H1 (cell line): ENCODE measurements around the gene GPRIN3. TPM values are rescaled to one million over a fixed set of nuclear protein-coding genes. Genes with fewer than 3 reads are reported as not detected.

Experiments
- CTCF ChIA-PET: fragments of 300-600 bp; sonication (Branson Sonifier 250); formaldehyde crosslinking; loops from one replicate; lab custom pipeline; 2021; ENCODE audit not compliant: partially characterized antibody; lab: Charles Lee
- POLR2A ChIA-PET: fragments of 300-600 bp; sonication (Branson Sonifier 250); formaldehyde crosslinking; loops from one replicate; lab custom pipeline; 2021; ENCODE audit warnings: inconsistent platforms; ENCODE audit not compliant: partially characterized antibody; lab: Charles Lee
- DNase-seq, 2 experiments: peaks; one replicate each; pipeline versions ENCODE4 v3.0.0 to v3.0.0-alpha.2; 2010 to 2022; ENCODE audit warnings: low spot score in 2 of 2, low read depth in 1 of 2, mixed read lengths in 1 of 2
- FAIRE-seq: peaks from 2 replicates; lab custom pipeline; 2011; peaks lifted over from hg19 to GRCh38; lab: Jason Lieb, UNC
- H2AFZ ChIP-seq: 2 replicates; pipeline ENCODE4 v1.8.1; 2012; ENCODE audit warnings: low read length, inconsistent platforms
- H2AK5ac ChIP-seq: 2 replicates; pipeline ENCODE4 v1.6.1; 2013; ENCODE audit warnings: low read depth, low read length
- H2BK120ac ChIP-seq: replicated peaks from 2 replicates; pipeline ENCODE3; 2013; ENCODE audit warnings: low read depth, low read length, inconsistent platforms
- H2BK12ac ChIP-seq: 2 replicates; pipeline ENCODE4 v1.6.1; 2013; ENCODE audit warnings: low read depth, low read length
- H2BK15ac ChIP-seq: 2 replicates; pipeline ENCODE4 v1.6.1; 2013; ENCODE audit warnings: low read length
- H2BK20ac ChIP-seq: 2 replicates; pipeline ENCODE4 v1.6.1; 2013; ENCODE audit warnings: low read length
- H2BK5ac ChIP-seq: 2 replicates; pipeline ENCODE4 v1.6.1; 2013; ENCODE audit warnings: low read depth, low read length
- H3K14ac ChIP-seq: 2 replicates; pipeline ENCODE4 v1.6.1; 2013; ENCODE audit warnings: inconsistent platforms; ENCODE audit not compliant: insufficient read length
- H3K18ac ChIP-seq: 2 replicates; pipeline ENCODE4 v1.6.1; 2013; ENCODE audit warnings: low read length; ENCODE audit errors: extremely low read depth
- H3K23ac ChIP-seq: 2 replicates; pipeline ENCODE4 v1.6.1; 2013; ENCODE audit warnings: inconsistent platforms; ENCODE audit not compliant: insufficient read length
- H3K23me2 ChIP-seq: 2 replicates; pipeline ENCODE4 v1.6.1; 2013; ENCODE audit warnings: low read depth, low read length
- H3K27ac ChIP-seq: 2 replicates; pipeline ENCODE4 v1.6.1; 2011; ENCODE audit warnings: low read depth, low read length, inconsistent platforms
- H3K27me3 ChIP-seq, 4 experiments: replicated peaks in 1 of 4; 1 replicate in 1 of 4; 2 replicates in 3 of 4; pipeline versions ENCODE4 v1.6.1 to v1.8.1; 2011 to 2013; ENCODE audit warnings: low read length in 3 of 4, mild to moderate bottlenecking in 3 of 4, inconsistent platforms in 2 of 4, mixed read lengths in 2 of 4, moderate library complexity in 1 of 4; ENCODE audit not compliant: control insufficient read depth in 3 of 4, insufficient read depth in 3 of 4; ENCODE audit errors: extremely low read depth in 1 of 4
- H3K36me3 ChIP-seq, 4 experiments: 2 replicates each; pipeline versions ENCODE4 v1.6.1 to v1.8.1; 2011 to 2013; ENCODE audit warnings: mild to moderate bottlenecking in 4 of 4, low read length in 3 of 4, moderate library complexity in 2 of 4, control low read depth in 1 of 4, inconsistent platforms in 1 of 4; ENCODE audit not compliant: insufficient read depth in 4 of 4, control insufficient read depth in 2 of 4
- H3K4ac ChIP-seq: replicated peaks from 2 replicates; pipeline ENCODE3; 2013; ENCODE audit warnings: low read length, low read depth, mixed read lengths, inconsistent platforms; ENCODE audit not compliant: insufficient read length
- H3K4me1 ChIP-seq, 4 experiments: replicated peaks in 1 of 4; 1 replicate in 1 of 4; 2 replicates in 3 of 4; pipeline versions ENCODE4 v1.6.1 to v1.8.1; 2011 to 2013; ENCODE audit warnings: low read length in 3 of 4, inconsistent platforms in 2 of 4, mixed read lengths in 1 of 4; ENCODE audit not compliant: insufficient read depth in 4 of 4, control insufficient read depth in 3 of 4
- H3K4me2 ChIP-seq, 2 experiments: 2 replicates each; pipeline versions ENCODE4 v1.6.1 to v1.8.1; 2011 to 2013; ENCODE audit warnings: low read depth in 2 of 2, low read length in 2 of 2, control low read depth in 1 of 2, inconsistent platforms in 1 of 2, mild to moderate bottlenecking in 1 of 2; ENCODE audit not compliant: insufficient read depth in 1 of 2
- H3K4me3 ChIP-seq, 4 experiments: fragments of 200-600, 300-600 bp in 1 of 4; sonication (generic), shearing (Covaris generic), sonication (Bioruptor Twin) in 1 of 4; 2 replicates each; pipeline versions ENCODE4 v1.5.1 to v1.8.1; 2011 to 2016; ENCODE audit warnings: low read length in 4 of 4, low read depth in 3 of 4, control low read depth in 2 of 4, inconsistent platforms in 2 of 4, mild to moderate bottlenecking in 2 of 4, mixed read lengths in 1 of 4, moderate library complexity in 1 of 4; ENCODE audit not compliant: insufficient read depth in 2 of 4; ENCODE audit errors: extremely low read depth in 1 of 4
- H3K56ac ChIP-seq: replicated peaks from 2 replicates; pipeline ENCODE3; 2013; ENCODE audit warnings: low read depth, mild to moderate bottlenecking, mixed read lengths, low read length, inconsistent platforms; ENCODE audit not compliant: insufficient read length
- H3K79me1 ChIP-seq: 2 replicates; pipeline ENCODE4 v1.6.1; 2013; ENCODE audit warnings: low read depth, low read length, control low read depth
- H3K79me2 ChIP-seq, 2 experiments: 2 replicates each; pipeline versions ENCODE4 v1.6.1 to v1.8.1; 2012 to 2013; ENCODE audit warnings: low read length in 2 of 2, mild to moderate bottlenecking in 2 of 2, inconsistent platforms in 1 of 2; ENCODE audit not compliant: insufficient read depth in 2 of 2, control insufficient read depth in 1 of 2
- H3K9ac ChIP-seq, 4 experiments: replicated peaks in 1 of 4; 1 replicate in 1 of 4; 2 replicates in 3 of 4; pipeline versions ENCODE4 v1.6.1 to v1.8.1; 2011 to 2013; ENCODE audit warnings: low read depth in 3 of 4, low read length in 3 of 4, control low read depth in 2 of 4, mild to moderate bottlenecking in 2 of 4, moderate library complexity in 2 of 4, inconsistent platforms in 1 of 4; ENCODE audit errors: extremely low read depth in 1 of 4
- H3K9me3 ChIP-seq, 2 experiments: 2 replicates each; pipeline versions ENCODE4 v1.6.1 to v1.8.1; 2012 to 2013; ENCODE audit warnings: mild to moderate bottlenecking in 2 of 2, moderate library complexity in 2 of 2, control low read depth in 1 of 2, inconsistent platforms in 1 of 2, low read depth in 1 of 2, low read length in 1 of 2, mixed read lengths in 1 of 2; ENCODE audit not compliant: insufficient read depth in 2 of 2
- H4K20me1 ChIP-seq, 2 experiments: replicated peaks in 1 of 2; 2 replicates each; pipeline versions ENCODE3 to v1.8.1; 2011 to 2013; ENCODE audit warnings: inconsistent platforms in 2 of 2, low read length in 2 of 2, mild to moderate bottlenecking in 1 of 2; ENCODE audit not compliant: insufficient read depth in 2 of 2, control insufficient read depth in 1 of 2
- H4K5ac ChIP-seq: 2 replicates; pipeline ENCODE4 v1.6.1; 2013; ENCODE audit warnings: low read length, low read depth, mixed read lengths, inconsistent platforms; ENCODE audit not compliant: insufficient read length
- H4K8ac ChIP-seq: 2 replicates; pipeline ENCODE4 v1.8.0; 2013; ENCODE audit warnings: mild to moderate bottlenecking, moderate library complexity, low read length, inconsistent platforms; ENCODE audit not compliant: insufficient read depth; ENCODE audit errors: extremely low read depth
- H4K91ac ChIP-seq: replicated peaks from 2 replicates; pipeline ENCODE3; 2013; ENCODE audit warnings: low read length, mixed read lengths, inconsistent platforms; ENCODE audit not compliant: insufficient read length
- WGBS, 2 experiments: shearing (Covaris generic) in 1 of 2; methylation state at CpG; one replicate each; pipeline versions ENCODE4 v1.1.6 to v1.1.7; 2013 to 2015; ENCODE audit warnings: low lambda C conversion rate in 2 of 2, mixed read lengths in 2 of 2, inconsistent platforms in 1 of 2, low coverage in 1 of 2, missing lambda C conversion rate in 1 of 2; ENCODE audit not compliant: insufficient replicate concordance in 2 of 2, insufficient coverage in 1 of 2, insufficient read length in 1 of 2; ENCODE audit errors: extremely low coverage in 1 of 2, missing lambda C conversion rate in 1 of 2; 5-methylcytosine and 5-hydroxymethylcytosine counted together
- polyA plus RNA-seq, 7 experiments: library from polyadenylated mRNA; depleted of rRNA in 3 of 7; stranded (reverse) in 5 of 7; unstranded in 2 of 7; fragments of >200 nt in 5 of 7; fragments of 200-250 nt in 2 of 7; gene quantifications; 1 replicate in 5 of 7; 2 replicates in 1 of 7; 4 replicates in 1 of 7; pipeline versions ENCODE4 v1.2.1 to v1.2.3, GENCODE V29; 2011 to 2013; ENCODE audit warnings: missing spikeins in 2 of 7, mixed read lengths in 2 of 7
- total RNA-seq: library from RNA; stranded (reverse); fragmentation: NEBNext Ultra II Directional; extraction: Animal tissue kit (Norgen Biotek cat#: 25700); gene quantifications from 2 replicates; pipeline ENCODE4 v1.2.1, GENCODE V29; 2021

Gene GPRIN3
- total and polyA plus RNA-seq, 2 of the 8 experiments (the other 6 are each of a cell fraction or from before 2014, with no cell fraction given) = 0.17 to 1.4 TPM

DNA sequence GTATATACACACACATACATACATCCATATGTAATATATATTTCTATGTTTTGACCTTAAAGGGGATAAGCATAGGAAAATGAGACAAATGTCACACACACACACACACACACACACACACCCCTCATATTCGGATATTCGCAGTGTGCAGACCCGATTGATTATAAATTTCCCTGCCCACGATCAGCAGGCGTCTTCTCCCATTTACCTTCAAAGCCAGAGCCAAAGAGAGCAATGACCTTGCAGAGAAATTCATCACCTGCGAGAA is 488 bp downstream of the GPRIN3 start:
- peaks cover 5% of the 10 kb centered on the region for H3K23me2 ChIP-seq
- no peak overlapping the region for H4K5ac ChIP-seq
- no peak overlapping the region for H3K56ac ChIP-seq
- H3K4me1 ChIP-seq = peaks cover 2 to 11% (median 6%) of the 10 kb centered on the region in 4 experiments; a peak in 4 of 7 replicates
- H3K36me3 ChIP-seq = no peaks in the 10 kb centered on the region
- H3K4me2 ChIP-seq = peak overlapping the region; percentile 95 to 96
- no peak overlapping the region for H2AK5ac ChIP-seq
- peak overlapping the region in 1 of 4 experiments; percentile 16; a peak in 1 of 7 replicates for H3K9ac ChIP-seq
- H2BK20ac ChIP-seq = no peak overlapping the region
- no peak overlapping the region for H2BK5ac ChIP-seq
- no peak overlapping the region for H2BK120ac ChIP-seq
- no peaks in the 10 kb centered on the region for H4K20me1 ChIP-seq
- POLR2A ChIA-PET = interaction anchor here (0.9 kb wide), 1 partner anchor 25 kb away, joined by 3 read pairs; no protein-coding TSS in a partner anchor
- no peaks in the 10 kb centered on the region for H3K79me2 ChIP-seq
- H4K91ac ChIP-seq = no peak overlapping the region
- 14% methylated on average over 6 of the region's 6 CpGs; no CpG with 5 or more reads in 1 of the 2 experiments for WGBS, 2 experiments
- H3K79me1 ChIP-seq = no peaks in the 10 kb centered on the region
- H3K27me3 ChIP-seq = peaks cover 0 to 10% (median 7%) of the 10 kb centered on the region in 4 experiments; a peak in 5 of 7 replicates
- no peak for FAIRE-seq
- H4K8ac ChIP-seq = no peak overlapping the region
- no peak overlapping the region for H3K18ac ChIP-seq
- H3K14ac ChIP-seq = no peak overlapping the region
- 0 out of 2 replicates have a peak overlapping the region, but pooled peaks have one; percentile 47 for H2BK15ac ChIP-seq
- no peak for DNase-seq
- H3K4ac ChIP-seq = no peak overlapping the region
- H2BK12ac ChIP-seq = no peak overlapping the region
- no peak overlapping the region for H3K23ac ChIP-seq
- peak overlapping the region; percentile 65 to 97 (median 72) for H3K4me3 ChIP-seq
- peak overlapping the region; percentile 98; the same call in 1 of the 2 replicates for H2AFZ ChIP-seq
- no peak overlapping the region for H3K27ac ChIP-seq
- H3K9me3 ChIP-seq = no peaks in the 10 kb centered on the region
- CTCF ChIA-PET = no interaction called here
